HepG2 (cell line): ENCODE measurements around the gene ZSWIM9.

Source experiments
- CEBPB ChIP-seq: IDR thresholded peaks from 2 replicates; pipeline ENCODE4 v1.6.1; 2011; ENCODE audit warnings: low read depth, low read length, improper control_type of control experiment, borderline replicate concordance
- FOXK2 ChIP-seq: fragments of 450-650 bp; IDR thresholded peaks from 2 replicates; pipeline ENCODE4 v1.6.1; 2016
- SMC3 ChIP-seq: IDR thresholded peaks from 2 replicates; pipeline ENCODE4 v1.6.1; 2011; ENCODE audit warnings: low read length, improper control_type of control experiment
- ZNF101 ChIP-seq: sonication (generic); formaldehyde crosslinking; IDR thresholded peaks from 2 replicates; pipeline ENCODE4 v1.4.0; 2020; ENCODE audit warnings: mild to moderate bottlenecking, low read depth, missing genetic modification reagents, borderline replicate concordance
- TF ChIP-seq, protein P1 (sequence below): sonication (generic); formaldehyde crosslinking; IDR thresholded peaks from 2 replicates; pipeline ENCODE4 v1.5.0; 2020; ENCODE audit warnings: mild to moderate bottlenecking, missing genetic modification reagents, moderate library complexity

DNA sequence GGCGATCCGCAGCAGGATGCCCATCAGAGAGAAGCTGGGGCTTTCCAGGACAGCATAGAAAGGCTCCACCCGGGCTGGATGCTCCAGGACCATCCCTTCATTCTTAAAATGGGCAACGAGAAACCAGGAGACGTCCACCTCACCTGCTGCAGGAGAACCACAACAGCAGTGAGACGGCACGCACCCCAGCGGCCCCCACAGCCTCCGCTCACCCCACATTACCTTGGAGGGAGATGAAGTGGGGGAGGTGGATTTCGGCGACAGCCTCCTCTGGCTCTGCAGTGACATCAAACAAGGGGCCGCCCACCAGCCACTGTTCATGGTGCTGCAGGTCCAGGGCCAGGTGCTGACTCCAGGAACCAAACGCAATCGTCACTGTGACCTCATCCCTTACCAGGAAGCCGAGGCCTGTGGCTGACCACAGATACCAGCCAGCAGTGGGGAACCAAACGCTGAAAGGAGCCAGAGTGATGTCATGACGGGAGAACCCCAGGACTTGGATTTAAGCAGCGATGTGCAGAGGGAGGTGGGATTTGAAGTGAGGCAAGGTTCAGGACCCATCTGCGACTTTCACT lies 60.2 kb downstream of the ZSWIM9 start:
- TF ChIP-seq, protein P1, sequence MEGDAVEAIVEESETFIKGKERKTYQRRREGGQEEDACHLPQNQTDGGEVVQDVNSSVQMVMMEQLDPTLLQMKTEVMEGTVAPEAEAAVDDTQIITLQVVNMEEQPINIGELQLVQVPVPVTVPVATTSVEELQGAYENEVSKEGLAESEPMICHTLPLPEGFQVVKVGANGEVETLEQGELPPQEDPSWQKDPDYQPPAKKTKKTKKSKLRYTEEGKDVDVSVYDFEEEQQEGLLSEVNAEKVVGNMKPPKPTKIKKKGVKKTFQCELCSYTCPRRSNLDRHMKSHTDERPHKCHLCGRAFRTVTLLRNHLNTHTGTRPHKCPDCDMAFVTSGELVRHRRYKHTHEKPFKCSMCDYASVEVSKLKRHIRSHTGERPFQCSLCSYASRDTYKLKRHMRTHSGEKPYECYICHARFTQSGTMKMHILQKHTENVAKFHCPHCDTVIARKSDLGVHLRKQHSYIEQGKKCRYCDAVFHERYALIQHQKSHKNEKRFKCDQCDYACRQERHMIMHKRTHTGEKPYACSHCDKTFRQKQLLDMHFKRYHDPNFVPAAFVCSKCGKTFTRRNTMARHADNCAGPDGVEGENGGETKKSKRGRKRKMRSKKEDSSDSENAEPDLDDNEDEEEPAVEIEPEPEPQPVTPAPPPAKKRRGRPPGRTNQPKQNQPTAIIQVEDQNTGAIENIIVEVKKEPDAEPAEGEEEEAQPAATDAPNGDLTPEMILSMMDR (CRISPR knock-in tag), result no peak
- TF ChIP-seq ZNF101 (CRISPR knock-in tag) (no peak), CEBPB (no peak), FOXK2 (no peak), SMC3 (no peak)
